ENCODE results near the gene MAGT1. TPM values are rescaled to one million over a fixed set of nuclear protein-coding genes. Genes with fewer than 3 reads are reported as not detected.
"Not testable (repeated sequence)": the region's sequence is repeated elsewhere in the genome, so short reads cannot be mapped to it uniquely, and the experiment has no call there.

The MAGT1 gene
- total RNA-seq (10 to 100 TPM; 29.1 to 31.2 TPM), polyA plus RNA-seq (ENCODE audit: insufficient read depth, low read depth, low replicate concordance) (25.0 TPM)
- long read RNA-seq, donor 1, full-length matches to known transcripts: 16 of 446 reads
- long read RNA-seq, donor 1, partial matches to known transcripts: 430 of 446 reads
- long read RNA-seq, donor 1, other reads (novel, unspliced or antisense): 0 of 446 reads
- long read RNA-seq, donor 2, full-length matches to known transcripts: 20 of 20 reads
- long read RNA-seq, donor 2, partial matches to known transcripts: 0 of 20 reads
- long read RNA-seq, donor 2, other reads (novel, unspliced or antisense): 0 of 20 reads

- H3K4me1 ChIP-seq: no peaks in the 10 kb centered on the region
- peak within 1 kb of the TSS; percentile 90 to 93 for H3K27ac ChIP-seq
- intact Hi-C loops (cut with DNase I; ENCODE audit: low total_unique reads): no loop called here
Measured at GRCh38 chrX:77894921-77895886, at the start of gene MAGT1. Gene MAGT1 (minus strand): TSS chrX:77895435. CDS start chrX:77895410, 25 bp downstream.

GRCh38 chrX:77945031-77945430 lies 49.8 kb upstream of the MAGT1 start:
- H3K27ac ChIP-seq; intact Hi-C loops (cut with DNase I; ENCODE audit: low total_unique reads); H3K4me3 ChIP-seq; H3K36me3 ChIP-seq (ENCODE audit: low read depth, missing control alignments); DNase-seq; H3K27me3 ChIP-seq; H3K9me3 ChIP-seq; H3K4me1 ChIP-seq: not testable (repeated sequence)
- WGBS, 2 donors: 93 to 97% methylated on average over 6 of the region's 6 CpGs

More at GRCh38 chrX:77894921-77895886, at the start of gene MAGT1:
- no peaks in the 10 kb centered on the region for H3K27me3 ChIP-seq
- no peaks in the 10 kb centered on the region for H3K36me3 ChIP-seq (ENCODE audit: low read depth, missing control alignments)
- peak within 1 kb of the TSS; percentile 53 to 77 for H3K4me3 ChIP-seq
- no peaks in the 10 kb centered on the region for H3K9me3 ChIP-seq
- TF ChIP-seq, protein P1, sequence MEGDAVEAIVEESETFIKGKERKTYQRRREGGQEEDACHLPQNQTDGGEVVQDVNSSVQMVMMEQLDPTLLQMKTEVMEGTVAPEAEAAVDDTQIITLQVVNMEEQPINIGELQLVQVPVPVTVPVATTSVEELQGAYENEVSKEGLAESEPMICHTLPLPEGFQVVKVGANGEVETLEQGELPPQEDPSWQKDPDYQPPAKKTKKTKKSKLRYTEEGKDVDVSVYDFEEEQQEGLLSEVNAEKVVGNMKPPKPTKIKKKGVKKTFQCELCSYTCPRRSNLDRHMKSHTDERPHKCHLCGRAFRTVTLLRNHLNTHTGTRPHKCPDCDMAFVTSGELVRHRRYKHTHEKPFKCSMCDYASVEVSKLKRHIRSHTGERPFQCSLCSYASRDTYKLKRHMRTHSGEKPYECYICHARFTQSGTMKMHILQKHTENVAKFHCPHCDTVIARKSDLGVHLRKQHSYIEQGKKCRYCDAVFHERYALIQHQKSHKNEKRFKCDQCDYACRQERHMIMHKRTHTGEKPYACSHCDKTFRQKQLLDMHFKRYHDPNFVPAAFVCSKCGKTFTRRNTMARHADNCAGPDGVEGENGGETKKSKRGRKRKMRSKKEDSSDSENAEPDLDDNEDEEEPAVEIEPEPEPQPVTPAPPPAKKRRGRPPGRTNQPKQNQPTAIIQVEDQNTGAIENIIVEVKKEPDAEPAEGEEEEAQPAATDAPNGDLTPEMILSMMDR (IDR thresholded peaks at IDR 0.05): no peak
- no peak for TF ChIP-seq POLR2A (IDR thresholded peaks at IDR 0.05)
- 1 to 3% methylated on average over 24 to 49 of the region's 49 CpGs for WGBS, 2 donors
- DNase-seq: peak; percentile 95

- Histone ChIP-seq H3K4me3 (no peak overlapping the region), H3K27ac (no peak overlapping the region), H3K4me1 (no peaks in the 10 kb centered on the region), H3K9me3 (no peaks in the 10 kb centered on the region), H3K27me3 (no peaks in the 10 kb centered on the region), H3K36me3 (ENCODE audit: low read depth, missing control alignments) (no peaks in the 10 kb centered on the region)
- no peak for DNase-seq
- TF ChIP-seq, protein P1 (IDR thresholded peaks at IDR 0.05): no peak
- TF ChIP-seq POLR2A (IDR thresholded peaks at IDR 0.05): no peak
- WGBS, 2 donors: 87 to 91% methylated on average over 4 of the region's 4 CpGs
- intact Hi-C loops (cut with DNase I; ENCODE audit: low total_unique reads): no loop called here
Measured at GRCh38 chrX:77938083-77938680, 42.9 kb upstream of the MAGT1 start.

- no peak for DNase-seq
- WGBS, 2 donors: 79 to 82% methylated on average over 3 of the region's 3 CpGs
- no peak overlapping the region for H3K27ac ChIP-seq
Measured at GRCh38 chrX:77937291-77937690, 42.1 kb upstream of the MAGT1 start.

More at GRCh38 chrX:77937291-77937690, 42.1 kb upstream of the MAGT1 start:
- Histone ChIP-seq H3K9me3 (no peaks in the 10 kb centered on the region), H3K4me1 (no peaks in the 10 kb centered on the region), H3K27me3 (no peaks in the 10 kb centered on the region), H3K36me3 (ENCODE audit: low read depth, missing control alignments) (no peaks in the 10 kb centered on the region), H3K4me3 (no peak overlapping the region)
- TF ChIP-seq, protein P1 (IDR thresholded peaks at IDR 0.05): no peak
- TF ChIP-seq POLR2A (IDR thresholded peaks at IDR 0.05): no peak
- intact Hi-C loops (cut with DNase I; ENCODE audit: low total_unique reads): no loop called here
